Heart left ventricle (tissue), 16 donors: ENCODE data around the gene TNFRSF18. TPM values are rescaled to one million over a fixed set of nuclear protein-coding genes. Genes with fewer than 3 reads are reported as not detected.

Experiments
- ATAC-seq, 4 donors: fragments of 200-7000 bp; cut with Tn5 transposase; one replicate each; pipeline ENCODE4 v1.9.1; 2020 to 2022; ENCODE audit warnings: moderate library complexity in 4 of 4, mild to moderate bottlenecking in 3 of 4, moderate number of reproducible peaks in 1 of 4
- DNase-seq, 5 donors: peaks; one replicate each; pipeline ENCODE4 v3.0.0-alpha.2; 2020
- H3K27ac ChIP-seq, 12 donors: fragments of 200-600 bp; sonication (generic) in 4 of 12; one replicate each; pipeline versions ENCODE4 v1.5.0 to v1.8.0; 2016 to 2022; ENCODE audit warnings: mild to moderate bottlenecking in 2 of 12
- H3K27me3 ChIP-seq, 9 donors: fragments of 200-600 bp; sonication (generic) in 2 of 9; one replicate each; pipeline versions ENCODE4 v1.5.1 to v1.8.0; 2016 to 2022; ENCODE audit warnings: mild to moderate bottlenecking in 3 of 9
- H3K36me3 ChIP-seq, 9 donors: fragments of 200-600 bp; sonication (generic) in 2 of 9; one replicate each; pipeline versions ENCODE4 v1.5.0 to v1.8.0; 2018 to 2022; ENCODE audit warnings: mild to moderate bottlenecking in 2 of 9
- H3K4me1 ChIP-seq, 12 donors: fragments of 200-600 bp; sonication (generic) in 4 of 12; one replicate each; pipeline versions ENCODE4 v1.5.0 to v1.8.0; 2016 to 2022; ENCODE audit warnings: mild to moderate bottlenecking in 3 of 12
- H3K4me3 ChIP-seq, 12 donors: fragments of 200-600 bp; sonication (generic) in 4 of 12; one replicate each; pipeline versions ENCODE4 v1.5.0 to v1.8.0; 2017 to 2022; ENCODE audit warnings: mild to moderate bottlenecking in 9 of 12, moderate library complexity in 4 of 12
- H3K9me3 ChIP-seq, 12 donors: fragments of 200-600 bp; sonication (generic) in 4 of 12; one replicate each; pipeline versions ENCODE4 v1.5.0 to v1.8.0; 2016 to 2022; ENCODE audit warnings: mild to moderate bottlenecking in 1 of 12
- POLR2A ChIP-seq, 2 donors: fragments of 450-650 bp; IDR thresholded peaks; one replicate each; pipeline ENCODE4 v1.6.1; 2017; ENCODE audit warnings: antibody characterized with exemption in 2 of 2, mild to moderate bottlenecking in 2 of 2, moderate library complexity in 2 of 2
- WGBS, 4 donors: extraction: QIAGEN DNeasy Blood & Tissue Kit in 2 of 4; methylation state at CpG; one replicate each; pipeline versions ENCODE4 v1.1.5 to v1.1.7; 2013 to 2018; 5-methylcytosine and 5-hydroxymethylcytosine counted together
- intact Hi-C, 10 donors: fragments of 100-400 bp; cut with DNase I; formaldehyde crosslinking; loops; one replicate each; pipeline versions ENCODE4 v1.11.1 to v1.14.2; 2022
- polyA plus RNA-seq, 2 donors: library from polyadenylated mRNA; stranded (reverse); fragments of 200-250 nt; gene quantifications; one replicate each; pipeline ENCODE4 v1.2.3, GENCODE V29; 2013
- total RNA-seq, 9 donors: library from RNA; depleted of rRNA in 2 of 9; stranded (reverse); fragments of >200 nt in 2 of 9; fragmentation: NEBNext Ultra II Directional in 3 of 9; extraction: Animal tissue kit (Norgen Biotek cat#: 25700) in 3 of 9; gene quantifications; one replicate each; pipeline versions ENCODE4 v1.1.0 to v1.2.4, GENCODE V29; 2016 to 2023
- TF ChIP-seq, protein P1 (sequence below), 12 donors: fragments of 200-600 bp; sonication (generic) in 4 of 12; IDR thresholded peaks; one replicate each; pipeline versions ENCODE4 v1.5.0 to v1.8.0; 2018 to 2022; ENCODE audit warnings: antibody characterized with exemption in 12 of 12, mild to moderate bottlenecking in 5 of 12
- donor health status: ischemic (EF 13 %, LVEDD 7.1; RV severe dilation, severe dysfunction).
- donor health status: healthy with polysubstance abuse.
- donor health status: DM: no; HTN: yes; CAD: no.
- donor health status: DM: no; HTN: no; CAD: no.
- donor health status: ischemic (EF 25% LVEDD 6.9; RV normal size, moderate dysfunction).
- donor health status: ischemic (EF 25% LVEDD 5.7; RV mildly dilated, moderate dysfunction).
- donor health status: healthy.
- donor health status: DM: yes; HTN: yes; CAD: no.
- donor health status: ischemic (EF 35%, LVEDD 5.7; RV mildly dilated, moderate dysfunction).
- donor health status: nonischemic (EF 11% LVEDD 7.7; RV severe dilation, severe dysfunction).
- donor health status: DM: yes; HTN: yes; CAD: no.
- donor health status: PGD.
- donor health status: ischemic (EF 29% LVEDD 5.4; RV normal size, mild dysfunction).
- donor health status: nonischemic (EF 23%, LVEDD 6.1; RV moderate dilation, normal function).

Gene TNFRSF18
- total and polyA plus RNA-seq, 11 donors: 0.24 to 0.93 (median 0.77) TPM; not detected in 8

- 82 to 87% (median 86%) methylated on average over 24 to 33 of the region's 33 CpGs for WGBS, 4 donors
- intact Hi-C loops: no loop called here
- DNase-seq (peak in 4 of 5 donors; percentile 4 to 40 (median 18)), ATAC-seq (peak in 1 of 4 donors; percentile 22)
- H3K27ac ChIP-seq: no peak overlapping the region
- no peak for TF ChIP-seq POLR2A (IDR thresholded peaks at IDR 0.05)
- TF ChIP-seq, protein P1, sequence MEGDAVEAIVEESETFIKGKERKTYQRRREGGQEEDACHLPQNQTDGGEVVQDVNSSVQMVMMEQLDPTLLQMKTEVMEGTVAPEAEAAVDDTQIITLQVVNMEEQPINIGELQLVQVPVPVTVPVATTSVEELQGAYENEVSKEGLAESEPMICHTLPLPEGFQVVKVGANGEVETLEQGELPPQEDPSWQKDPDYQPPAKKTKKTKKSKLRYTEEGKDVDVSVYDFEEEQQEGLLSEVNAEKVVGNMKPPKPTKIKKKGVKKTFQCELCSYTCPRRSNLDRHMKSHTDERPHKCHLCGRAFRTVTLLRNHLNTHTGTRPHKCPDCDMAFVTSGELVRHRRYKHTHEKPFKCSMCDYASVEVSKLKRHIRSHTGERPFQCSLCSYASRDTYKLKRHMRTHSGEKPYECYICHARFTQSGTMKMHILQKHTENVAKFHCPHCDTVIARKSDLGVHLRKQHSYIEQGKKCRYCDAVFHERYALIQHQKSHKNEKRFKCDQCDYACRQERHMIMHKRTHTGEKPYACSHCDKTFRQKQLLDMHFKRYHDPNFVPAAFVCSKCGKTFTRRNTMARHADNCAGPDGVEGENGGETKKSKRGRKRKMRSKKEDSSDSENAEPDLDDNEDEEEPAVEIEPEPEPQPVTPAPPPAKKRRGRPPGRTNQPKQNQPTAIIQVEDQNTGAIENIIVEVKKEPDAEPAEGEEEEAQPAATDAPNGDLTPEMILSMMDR (IDR thresholded peaks at IDR 0.05): no peak
- H3K9me3 ChIP-seq: peaks cover 0 to 3% (median 0%) of the 10 kb centered on the region in 12 donors
- H3K36me3 ChIP-seq: no peaks in the 10 kb centered on the region
- H3K4me1 ChIP-seq: peaks cover 0 to 14% (median 0%) of the 10 kb centered on the region in 12 donors
- peaks cover 0 to 16% (median 6%) of the 10 kb centered on the region in 9 donors for H3K27me3 ChIP-seq
- H3K4me3 ChIP-seq: no peak overlapping the region
These were observed 22.3 kb downstream of the TNFRSF18 start for GRCh38 chr1:1183833-1184775.

- peaks cover 0 to 24% (median 6%) of the 10 kb centered on the region in 9 donors for H3K27me3 ChIP-seq
- peak overlapping the region in 4 of 12 donors; percentile 20 to 48 (median 34) for H3K27ac ChIP-seq
- peaks cover 0 to 3% (median 0%) of the 10 kb centered on the region in 12 donors for H3K9me3 ChIP-seq
- intact Hi-C loops: no loop called here
- 69 to 82% (median 70%) methylated on average over 18 to 21 of the region's 21 CpGs for WGBS, 4 donors
- H3K36me3 ChIP-seq: no peaks in the 10 kb centered on the region
- DNase-seq (peak in 2 of 5 donors; percentile 20 to 24), ATAC-seq (peak in 2 of 4 donors; percentile 9 to 21)
- peaks cover 0 to 14% (median 0%) of the 10 kb centered on the region in 12 donors for H3K4me1 ChIP-seq
- H3K4me3 ChIP-seq: peak overlapping the region in 8 of 12 donors; percentile 16 to 41 (median 30)
- TF ChIP-seq, protein P1 (IDR thresholded peaks at IDR 0.05): no peak
- no peak for TF ChIP-seq POLR2A (IDR thresholded peaks at IDR 0.05)
These were observed 23.1 kb downstream of the TNFRSF18 start for GRCh38 chr1:1183221-1183747.

- intact Hi-C loops: no loop called here
- WGBS, 4 donors: 51 to 55% (median 54%) methylated on average over 31 to 39 of the region's 39 CpGs
- no peak for TF ChIP-seq POLR2A (IDR thresholded peaks at IDR 0.05)
- TF ChIP-seq, protein P1 (IDR thresholded peaks at IDR 0.05): no peak
- Histone ChIP-seq H3K4me3 (peak overlapping the region in 8 of 12 donors; percentile 16 to 41 (median 30)), H3K4me1 (peaks cover 0 to 14% (median 0%) of the 10 kb centered on the region in 12 donors), H3K36me3 (no peaks in the 10 kb centered on the region), H3K27me3 (peaks cover 0 to 30% (median 11%) of the 10 kb centered on the region in 9 donors), H3K9me3 (peaks cover 0 to under 1% (median 0%) of the 10 kb centered on the region in 12 donors), H3K27ac (peak overlapping the region in 4 of 12 donors; percentile 20 to 48 (median 34))
- DNase-seq (peak in 4 of 5 donors; percentile 12 to 64 (median 30)), ATAC-seq (peak in 3 of 4 donors; percentile 23 to 42 (median 27))
These were observed 23.7 kb downstream of the TNFRSF18 start for GRCh38 chr1:1182491-1183220.
